ENCODE measurements around the gene SPACDR. TPM values are rescaled to one million over a fixed set of nuclear protein-coding genes. Genes with fewer than 3 reads are reported as not detected.

The SPACDR gene
- total RNA-seq, 2 donors from 2014 or later, result not detected

- peak overlapping the region in 1 of 2 donors; percentile 98 for H3K27ac ChIP-seq
- DNase-seq (ENCODE audit: low spot score), result no peak
- H3K4me3 ChIP-seq, result no peak overlapping the region
Observed at GRCh38 chr7:100431286-100431735, 32.7 kb downstream of the SPACDR start.

GRCh38 chr7:100430493-100431285, 33.4 kb downstream of the SPACDR start:
- Histone ChIP-seq H3K9me3 (no peaks in the 10 kb centered on the region), H3K27ac (peak overlapping the region; percentile 95 to 98), H3K4me3 (peak overlapping the region; percentile 71 to 89), H3K36me3 (peaks cover 21% of the 10 kb centered on the region), H3K27me3 (no peaks in the 10 kb centered on the region), H3K4me1 (peaks cover 0 to 46% of the 10 kb centered on the region in 2 donors)
- DNase-seq (ENCODE audit: low spot score), result no peak
- TF ChIP-seq, protein P1, sequence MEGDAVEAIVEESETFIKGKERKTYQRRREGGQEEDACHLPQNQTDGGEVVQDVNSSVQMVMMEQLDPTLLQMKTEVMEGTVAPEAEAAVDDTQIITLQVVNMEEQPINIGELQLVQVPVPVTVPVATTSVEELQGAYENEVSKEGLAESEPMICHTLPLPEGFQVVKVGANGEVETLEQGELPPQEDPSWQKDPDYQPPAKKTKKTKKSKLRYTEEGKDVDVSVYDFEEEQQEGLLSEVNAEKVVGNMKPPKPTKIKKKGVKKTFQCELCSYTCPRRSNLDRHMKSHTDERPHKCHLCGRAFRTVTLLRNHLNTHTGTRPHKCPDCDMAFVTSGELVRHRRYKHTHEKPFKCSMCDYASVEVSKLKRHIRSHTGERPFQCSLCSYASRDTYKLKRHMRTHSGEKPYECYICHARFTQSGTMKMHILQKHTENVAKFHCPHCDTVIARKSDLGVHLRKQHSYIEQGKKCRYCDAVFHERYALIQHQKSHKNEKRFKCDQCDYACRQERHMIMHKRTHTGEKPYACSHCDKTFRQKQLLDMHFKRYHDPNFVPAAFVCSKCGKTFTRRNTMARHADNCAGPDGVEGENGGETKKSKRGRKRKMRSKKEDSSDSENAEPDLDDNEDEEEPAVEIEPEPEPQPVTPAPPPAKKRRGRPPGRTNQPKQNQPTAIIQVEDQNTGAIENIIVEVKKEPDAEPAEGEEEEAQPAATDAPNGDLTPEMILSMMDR (IDR thresholded peaks at IDR 0.05), result no peak

More at GRCh38 chr7:100431286-100431735, 32.7 kb downstream of the SPACDR start:
- H3K4me1 ChIP-seq, result peaks cover 0 to 46% of the 10 kb centered on the region in 2 donors
- no peaks in the 10 kb centered on the region for H3K9me3 ChIP-seq
- no peaks in the 10 kb centered on the region for H3K27me3 ChIP-seq
- TF ChIP-seq, protein P1 (IDR thresholded peaks at IDR 0.05), result no peak
- H3K36me3 ChIP-seq, result peaks cover 21% of the 10 kb centered on the region

DNA sequence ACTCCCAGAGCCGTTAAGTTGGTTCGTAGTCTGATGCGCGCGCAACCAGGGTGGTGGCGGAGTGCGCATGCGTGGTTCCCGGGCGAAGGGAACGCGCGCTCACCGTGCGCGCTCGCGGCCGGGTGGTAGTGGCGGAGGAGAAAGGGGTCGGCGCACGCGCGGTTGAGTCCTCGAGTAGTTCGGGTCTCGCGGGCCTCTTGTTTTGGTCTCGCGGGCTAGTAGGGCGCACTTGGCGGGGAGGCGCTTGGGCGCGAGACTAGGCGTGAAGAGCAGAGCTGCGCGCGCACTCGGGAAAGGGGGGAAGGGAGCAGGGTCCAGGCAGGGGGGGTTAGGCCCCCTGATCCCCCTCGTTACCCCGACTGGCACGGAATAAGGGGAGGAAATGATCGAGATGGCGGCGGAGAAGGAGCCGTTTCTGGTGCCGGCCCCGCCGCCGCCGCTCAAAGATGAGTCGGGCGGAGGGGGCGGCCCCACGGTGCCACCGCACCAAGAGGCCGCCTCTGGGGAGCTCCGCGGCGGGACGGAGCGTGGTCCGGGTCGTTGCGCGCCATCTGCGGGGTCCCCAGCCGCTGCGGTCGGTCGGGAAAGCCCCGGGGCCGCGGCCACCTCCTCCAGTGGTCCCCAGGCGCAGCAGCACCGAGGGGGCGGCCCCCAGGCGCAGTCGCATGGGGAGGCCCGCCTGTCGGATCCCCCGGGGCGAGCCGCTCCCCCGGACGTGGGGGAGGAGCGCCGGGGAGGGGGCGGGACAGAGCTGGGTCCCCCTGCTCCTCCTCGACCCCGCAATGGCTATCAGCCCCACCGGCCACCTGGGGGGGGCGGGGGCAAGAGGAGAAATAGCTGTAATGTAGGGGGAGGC, 34.2 kb downstream of the SPACDR start, which contains the start of gene MEPCE:
TSS of gene MEPCE (plus strand) at position 195 of the 856 bp plus-strand sequence. CDS start at position 383, 188 bp downstream.
- H3K4me1 ChIP-seq, result peaks cover 0 to 37% of the 10 kb centered on the region in 2 donors
- H3K4me3 ChIP-seq, result peak within 1 kb of the TSS; percentile 71 to 89
- peaks cover 21% of the 10 kb centered on the region for H3K36me3 ChIP-seq
- DNase-seq (ENCODE audit: low spot score), result peak; percentile 97
- H3K27ac ChIP-seq, result peak within 1 kb of the TSS; percentile 95 to 98
- H3K9me3 ChIP-seq, result no peaks in the 10 kb centered on the region
- TF ChIP-seq, protein P1 (IDR thresholded peaks at IDR 0.05), result no peak
- H3K27me3 ChIP-seq, result no peaks in the 10 kb centered on the region

GRCh38 chr7:100428967-100429636, 35.0 kb downstream of the SPACDR start:
- H3K4me1 ChIP-seq, result peaks cover 0 to 32% of the 10 kb centered on the region in 2 donors
- TF ChIP-seq, protein P1 (IDR thresholded peaks at IDR 0.05), result no peak

More at GRCh38 chr7:100428967-100429636, 35.0 kb downstream of the SPACDR start:
- H3K9me3 ChIP-seq, result no peaks in the 10 kb centered on the region
- peak overlapping the region; percentile 71 to 89 for H3K4me3 ChIP-seq
- peak overlapping the region; percentile 95 to 98 for H3K27ac ChIP-seq
- DNase-seq (ENCODE audit: low spot score), result peak; percentile 100
- no peaks in the 10 kb centered on the region for H3K27me3 ChIP-seq
- peaks cover 13% of the 10 kb centered on the region for H3K36me3 ChIP-seq
